ENCODE data around the gene RAB8B.

DNA sequence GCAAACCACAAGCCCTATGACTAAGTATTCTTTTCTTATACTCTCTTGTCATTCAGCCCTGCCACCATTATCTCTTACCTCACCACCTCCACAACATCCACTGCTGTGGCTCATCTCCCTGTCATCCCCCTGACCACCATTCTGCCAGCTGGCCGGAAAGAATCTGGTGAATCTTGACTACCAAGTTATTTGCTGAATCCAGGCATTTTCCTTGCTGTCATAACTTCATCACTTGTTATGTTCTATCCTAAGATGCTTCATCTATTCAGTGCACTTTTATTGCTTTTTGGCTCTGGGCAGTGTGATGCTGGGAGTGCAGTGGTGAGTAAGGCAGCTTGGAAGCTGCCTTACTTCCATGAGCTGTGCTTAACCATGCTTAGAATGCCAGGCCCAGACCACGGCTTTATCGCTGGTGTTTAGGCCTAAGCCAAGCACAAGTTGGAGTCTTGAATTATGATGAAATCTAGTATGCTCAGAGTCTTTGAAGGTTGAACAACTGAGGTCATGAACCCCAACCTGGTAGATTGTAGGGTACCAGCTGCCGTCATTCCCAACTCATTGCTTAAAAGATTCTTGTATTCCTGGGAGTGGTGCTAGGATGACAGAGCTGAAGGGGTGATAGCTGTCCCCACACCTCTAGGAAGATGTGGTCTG is 61.0 kb downstream of the RAB8B start:
- TF ChIP-seq, protein P1, sequence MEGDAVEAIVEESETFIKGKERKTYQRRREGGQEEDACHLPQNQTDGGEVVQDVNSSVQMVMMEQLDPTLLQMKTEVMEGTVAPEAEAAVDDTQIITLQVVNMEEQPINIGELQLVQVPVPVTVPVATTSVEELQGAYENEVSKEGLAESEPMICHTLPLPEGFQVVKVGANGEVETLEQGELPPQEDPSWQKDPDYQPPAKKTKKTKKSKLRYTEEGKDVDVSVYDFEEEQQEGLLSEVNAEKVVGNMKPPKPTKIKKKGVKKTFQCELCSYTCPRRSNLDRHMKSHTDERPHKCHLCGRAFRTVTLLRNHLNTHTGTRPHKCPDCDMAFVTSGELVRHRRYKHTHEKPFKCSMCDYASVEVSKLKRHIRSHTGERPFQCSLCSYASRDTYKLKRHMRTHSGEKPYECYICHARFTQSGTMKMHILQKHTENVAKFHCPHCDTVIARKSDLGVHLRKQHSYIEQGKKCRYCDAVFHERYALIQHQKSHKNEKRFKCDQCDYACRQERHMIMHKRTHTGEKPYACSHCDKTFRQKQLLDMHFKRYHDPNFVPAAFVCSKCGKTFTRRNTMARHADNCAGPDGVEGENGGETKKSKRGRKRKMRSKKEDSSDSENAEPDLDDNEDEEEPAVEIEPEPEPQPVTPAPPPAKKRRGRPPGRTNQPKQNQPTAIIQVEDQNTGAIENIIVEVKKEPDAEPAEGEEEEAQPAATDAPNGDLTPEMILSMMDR (conservative IDR thresholded peaks at IDR 0.05): no peak
- no peak for TF ChIP-seq EZH2 (IDR thresholded peaks at IDR 0.05; ENCODE audit: low read depth)
